HG02884 (cell line): ENCODE data around the gene TMEM14A.
"Not testable (repeated sequence)": the region's sequence is repeated elsewhere in the genome, so short reads cannot be mapped to it uniquely, and the experiment has no call there.

ENCODE experiments used
- ATAC-seq: cut with Tn5 transposase; IDR thresholded peaks from one replicate; pipeline ENCODE4 v1.9.1; 2021; ENCODE audit warnings: mild to moderate bottlenecking, moderate library complexity; ENCODE audit not compliant: unreplicated experiment

TMEM14A gene

GRCh38 chr6:52694404-52694803 is 23.5 kb downstream of the TMEM14A start:
- no peak for ATAC-seq

GRCh38 chr6:52696418-52696817 is 25.5 kb downstream of the TMEM14A start:
- no peak for ATAC-seq

GRCh38 chr6:52697903-52698302 is 27.0 kb downstream of the TMEM14A start:
- no peak for ATAC-seq

GRCh38 chr6:52704060-52704459 is 33.1 kb downstream of the TMEM14A start:
- ATAC-seq = no peak

GRCh38 chr6:52704781-52705502 is 34.0 kb downstream of the TMEM14A start:
- ATAC-seq = not testable (repeated sequence)

- no peak for ATAC-seq
These were observed 35.1 kb downstream of the TMEM14A start for GRCh38 chr6:52706001-52706400.

- no peak for ATAC-seq
These were observed 37.2 kb downstream of the TMEM14A start for GRCh38 chr6:52707963-52708680.

- no peak for ATAC-seq
These were observed 41.2 kb downstream of the TMEM14A start for GRCh38 chr6:52712136-52712535.

GRCh38 chr6:52714761-52715160 is 43.8 kb downstream of the TMEM14A start:
- not testable (repeated sequence) for ATAC-seq

GRCh38 chr6:52718550-52718949 is 47.6 kb downstream of the TMEM14A start:
- ATAC-seq = no peak

GRCh38 chr6:52720321-52720720 is 49.4 kb downstream of the TMEM14A start:
- no peak for ATAC-seq

- no peak for ATAC-seq
These were observed 53.1 kb downstream of the TMEM14A start for GRCh38 chr6:52724042-52724405.

- ATAC-seq = peak; percentile 100
These were observed 53.7 kb downstream of the TMEM14A start for GRCh38 chr6:52724406-52725121.

GRCh38 chr6:52725143-52725534 is 54.2 kb downstream of the TMEM14A start:
- ATAC-seq = no peak

- ATAC-seq = no peak
These were observed 54.8 kb downstream of the TMEM14A start for GRCh38 chr6:52725535-52726192.

- ATAC-seq = no peak
These were observed 55.3 kb downstream of the TMEM14A start for GRCh38 chr6:52726193-52726542.

- no peak for ATAC-seq
These were observed 56.0 kb downstream of the TMEM14A start for GRCh38 chr6:52726741-52727535.

- ATAC-seq = no peak
These were observed 57.0 kb downstream of the TMEM14A start for GRCh38 chr6:52727908-52728307.

- no peak for ATAC-seq
These were observed 57.5 kb downstream of the TMEM14A start for GRCh38 chr6:52728394-52728793.

- no peak for ATAC-seq
These were observed 58.7 kb downstream of the TMEM14A start for GRCh38 chr6:52729576-52729975.

- ATAC-seq = no peak
These were observed 60.8 kb downstream of the TMEM14A start for GRCh38 chr6:52731719-52732118.
